Stimulated activated CD8-positive, alpha-beta memory T cell treated with anti-CD3 and anti-CD28 coated beads, Interleukin-2, amount 100 ng/mL, for 48 hours (primary cell): ENCODE results near the gene PDE6B.

Experiments used
- DNase-seq, 2 donors: peaks; one replicate each; pipeline ENCODE4 v3.0.0-alpha.2; 2020; ENCODE audit warnings: low read depth in 2 of 2

Gene PDE6B

GRCh38 chr4:600850-601515 lies 24.4 kb upstream of the PDE6B start:
- DNase-seq = peak; percentile 23 to 41

- no peak for DNase-seq
Measured at GRCh38 chr4:601612-602558, 23.5 kb upstream of the PDE6B start.

DNA sequence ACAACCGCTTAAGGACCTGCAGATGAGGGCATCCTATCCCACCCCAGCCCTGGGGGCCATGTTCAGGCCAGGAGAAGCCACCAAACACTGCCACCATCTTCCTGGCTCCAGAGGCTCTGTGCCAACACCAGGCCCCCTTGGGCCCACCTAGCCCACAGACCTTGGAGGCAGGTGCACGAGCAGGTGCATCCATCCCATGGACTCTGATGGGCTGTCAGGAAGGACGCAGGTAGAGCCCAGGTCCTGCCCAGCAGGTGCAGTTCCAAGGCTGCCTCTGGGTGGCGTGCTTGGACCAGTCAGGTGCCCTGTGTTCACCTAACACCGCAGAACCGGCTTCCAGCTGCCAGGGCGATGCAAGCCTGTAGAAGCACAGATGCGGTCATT lies 22.8 kb upstream of the PDE6B start:
- DNase-seq = peak; percentile 60 to 78

- no peak for DNase-seq
Measured at GRCh38 chr4:604131-604530, 21.2 kb upstream of the PDE6B start.

GRCh38 chr4:605702-606425 lies 19.5 kb upstream of the PDE6B start:
- DNase-seq = no peak

GRCh38 chr4:608236-608635 lies 17.1 kb upstream of the PDE6B start:
- DNase-seq = no peak

DNA sequence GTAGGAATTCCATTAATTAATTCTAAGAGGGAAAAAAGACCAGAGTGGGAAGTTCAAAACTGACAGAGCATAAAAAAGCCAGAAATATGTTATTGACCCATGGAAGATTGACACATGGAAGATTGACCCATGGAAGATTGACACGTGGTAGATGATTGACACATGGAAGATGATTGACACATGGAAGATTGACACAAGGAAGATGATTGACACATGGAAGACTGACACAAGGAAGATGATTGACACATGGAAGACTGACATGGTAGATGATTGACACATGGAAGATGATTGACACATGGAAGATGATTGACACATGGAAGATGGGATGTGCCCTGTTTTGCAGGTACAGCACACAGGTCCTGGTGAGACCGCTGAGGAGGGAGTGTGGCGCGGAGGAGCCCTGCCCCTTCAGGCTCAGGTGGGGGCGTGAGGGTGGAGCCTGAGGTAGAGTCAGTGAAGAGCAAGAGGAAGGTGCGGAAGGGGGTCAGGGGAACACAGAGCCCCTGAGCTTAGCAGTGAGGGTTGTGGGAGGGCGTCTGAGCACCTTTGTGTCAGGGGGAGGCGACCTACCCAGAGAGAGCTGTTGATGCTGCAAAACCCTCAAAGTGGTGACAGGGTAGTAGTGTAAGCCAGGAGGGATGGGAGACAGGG lies 15.8 kb upstream of the PDE6B start:
- no peak for DNase-seq

DNA sequence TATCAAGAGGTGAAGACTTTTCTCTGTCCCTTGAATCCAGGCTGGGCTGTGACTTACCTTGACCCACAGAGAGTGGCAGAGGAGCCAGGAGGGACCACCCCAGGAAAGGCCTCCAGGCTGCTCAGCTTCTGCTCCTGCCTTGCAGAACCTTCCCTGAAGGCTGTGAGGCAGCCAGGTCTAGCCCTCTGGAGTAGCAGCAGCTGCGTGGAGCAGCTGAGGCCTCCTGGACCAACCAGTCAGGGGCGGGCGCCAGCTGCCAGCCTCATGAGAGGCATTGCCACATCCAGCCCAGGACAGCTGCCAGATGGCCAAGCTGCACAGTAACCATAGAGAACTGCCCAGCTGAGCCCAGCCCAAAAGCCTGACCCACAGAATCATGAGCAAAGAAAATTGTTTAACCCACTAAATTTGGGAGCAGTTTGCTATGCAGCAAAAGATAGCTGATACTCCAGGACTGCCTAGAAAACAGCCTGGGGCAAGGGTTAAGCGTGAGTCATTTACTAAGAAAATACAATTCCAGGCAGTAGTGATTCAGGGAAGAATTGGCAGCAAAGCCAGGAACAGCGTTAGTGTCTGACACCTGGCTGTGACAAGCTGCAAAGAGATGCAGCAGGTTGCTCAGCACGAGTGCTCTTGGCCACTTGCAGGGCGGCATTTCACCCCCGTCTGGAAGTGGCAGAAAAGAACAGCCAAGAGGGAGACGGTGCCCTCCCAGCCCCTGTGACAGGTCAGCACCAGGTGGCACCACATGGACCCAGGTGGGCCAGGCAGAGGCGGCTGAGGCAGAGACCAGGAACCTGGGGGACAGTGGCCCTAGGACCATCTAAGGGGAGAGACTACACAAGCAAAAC lies 14.7 kb upstream of the PDE6B start:
- DNase-seq = no peak

DNA sequence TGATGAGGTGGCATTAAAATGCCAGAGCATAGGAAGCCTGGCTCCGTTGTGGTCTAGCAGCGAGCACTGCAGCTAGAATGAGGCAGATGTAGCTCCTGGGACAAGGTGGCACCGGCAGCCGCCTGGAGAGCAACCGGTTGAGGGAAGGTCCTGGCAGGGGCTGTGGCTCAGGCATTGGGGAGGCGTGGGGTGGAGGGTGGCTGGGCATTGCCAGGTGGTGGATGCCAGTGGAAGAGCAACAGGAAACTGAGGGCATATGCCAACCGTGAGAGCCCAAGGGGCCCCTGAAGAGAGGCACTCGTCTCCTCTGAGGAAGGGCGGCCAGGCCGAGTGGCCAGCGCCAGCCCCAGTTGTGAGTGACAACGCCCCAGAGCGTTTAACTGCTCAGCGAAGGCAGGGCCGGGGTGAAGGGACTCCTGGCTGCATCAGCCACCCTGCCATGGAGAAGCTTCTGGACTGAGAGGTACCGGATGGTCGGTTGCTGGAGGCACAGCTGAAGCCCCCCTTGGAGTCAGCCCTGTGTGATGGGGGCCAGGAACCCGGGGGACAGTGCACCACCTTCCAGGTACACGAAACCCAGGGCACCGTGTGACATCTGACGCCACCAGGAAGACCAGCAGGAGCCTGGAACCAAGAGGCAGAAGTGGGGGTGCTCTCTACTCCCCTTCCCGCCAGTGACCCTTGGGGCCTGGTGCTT lies 13.2 kb upstream of the PDE6B start:
- no peak for DNase-seq

- DNase-seq = no peak
Measured at GRCh38 chr4:612749-613125, 12.6 kb upstream of the PDE6B start.

DNA sequence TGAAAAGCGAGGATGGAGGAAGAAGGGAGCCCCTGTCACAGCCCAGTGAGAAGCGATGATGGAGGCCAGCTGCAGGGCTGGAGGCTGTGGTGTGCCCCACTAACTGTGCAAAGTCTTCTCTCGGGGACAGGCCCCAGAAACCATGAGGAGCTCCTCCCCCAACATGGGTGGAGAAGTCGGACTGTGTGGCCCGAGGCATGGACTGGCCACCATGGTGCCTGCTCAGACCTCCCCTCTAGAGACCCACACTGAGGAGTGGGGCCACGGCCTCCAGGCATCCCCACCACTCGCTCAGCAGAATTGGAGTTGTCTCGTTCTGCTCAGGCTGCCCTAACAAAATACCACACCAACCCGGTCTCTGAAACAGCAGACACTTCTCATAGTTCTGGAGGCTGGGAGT lies 12.2 kb upstream of the PDE6B start:
- DNase-seq = no peak

- DNase-seq = no peak
Measured at GRCh38 chr4:616091-616490, 9.3 kb upstream of the PDE6B start.

DNA sequence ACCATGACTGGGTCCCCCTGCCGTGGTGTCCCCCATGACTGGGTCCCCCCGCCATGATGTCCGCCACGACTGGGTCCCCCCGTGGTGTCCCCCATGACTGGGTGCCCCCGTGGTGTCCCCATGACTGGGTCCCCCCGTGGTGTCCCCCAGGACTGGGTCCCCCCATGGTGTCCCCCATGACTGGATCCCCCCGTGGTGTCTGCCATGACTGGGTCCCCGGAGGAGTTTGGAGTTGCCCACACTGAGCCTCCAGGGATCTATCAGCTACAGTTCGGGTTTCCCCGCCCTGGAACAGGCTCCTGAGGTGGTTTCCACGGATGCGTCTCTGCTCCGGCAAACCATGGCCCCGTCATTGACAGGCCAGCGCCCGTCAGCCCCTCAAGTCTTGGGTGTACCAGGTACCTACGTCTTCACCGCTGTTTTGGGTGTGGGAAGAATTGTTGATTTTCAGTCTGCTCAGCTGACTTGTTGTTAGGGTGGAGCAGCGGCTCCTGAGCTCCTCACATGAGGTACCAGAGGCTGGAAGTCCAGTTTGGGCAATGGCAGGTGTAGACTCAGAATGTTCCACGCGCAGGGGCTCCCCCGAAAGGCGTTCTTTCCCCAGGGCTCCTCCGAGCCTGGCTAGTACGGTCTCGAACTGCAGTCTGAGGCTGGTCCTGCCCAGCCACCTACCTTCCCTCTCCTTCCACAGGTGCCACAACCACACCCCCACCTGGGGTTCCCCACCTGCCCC lies 8.3 kb upstream of the PDE6B start:
- no peak for DNase-seq

- DNase-seq = no peak
Measured at GRCh38 chr4:617644-618641, 7.4 kb upstream of the PDE6B start.

- DNase-seq = no peak
Measured at GRCh38 chr4:620201-620600, 5.2 kb upstream of the PDE6B start.

GRCh38 chr4:620851-621261 lies 4.5 kb upstream of the PDE6B start:
- DNase-seq = no peak

DNA sequence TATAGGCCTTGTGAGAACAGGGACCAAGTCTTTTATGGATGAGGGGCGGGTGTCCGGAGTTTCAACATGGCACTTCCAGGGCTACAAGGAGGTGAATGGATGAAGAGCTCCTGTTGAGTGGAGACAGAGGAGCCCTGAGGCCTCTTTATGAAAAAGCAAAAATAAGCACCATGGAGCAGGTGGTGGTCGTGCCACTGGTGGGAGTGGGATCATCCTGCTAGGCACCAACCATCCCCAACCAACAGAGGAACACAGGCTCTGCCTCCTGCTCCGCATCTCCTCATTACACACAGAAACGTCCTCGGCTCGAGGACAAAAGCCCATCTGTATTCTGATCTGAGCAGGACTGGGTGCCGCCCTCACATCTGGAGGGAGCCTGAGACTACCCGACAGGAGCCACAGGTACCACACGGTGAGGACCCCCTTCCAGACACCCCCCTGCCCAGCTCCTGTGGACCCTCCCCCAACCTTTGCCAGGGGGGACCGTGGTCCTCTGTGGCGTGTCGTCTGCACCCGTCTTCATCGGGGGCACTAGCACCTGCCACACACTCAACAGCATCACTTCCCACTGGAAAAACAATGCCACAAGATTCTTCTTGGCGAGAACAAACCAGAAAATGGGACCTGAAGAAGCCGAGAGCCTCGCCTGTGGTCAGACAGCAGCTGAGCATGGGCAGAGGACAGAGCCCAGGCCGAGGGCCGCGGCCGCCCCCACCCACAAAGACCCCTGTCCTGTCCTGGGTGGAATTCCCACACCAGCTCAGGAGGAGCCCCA lies 3.9 kb upstream of the PDE6B start:
- no peak for DNase-seq
